HFF-Myc (cell line): ENCODE measurements around the gene SMIM38.

Experiments
- DNase-seq: peaks from one replicate; pipeline ENCODE4 v3.0.0-alpha.2; 2011; ENCODE audit warnings: low read depth; ENCODE audit errors: extremely low read depth
- H3K4me3 ChIP-seq: replicated peaks from 2 replicates; pipeline ENCODE4 v1.5.1; 2011; ENCODE audit warnings: low read depth, mild to moderate bottlenecking, control low read depth, low read length
- TF ChIP-seq, protein P1 (sequence below): IDR thresholded peaks from 2 replicates; pipeline ENCODE4 v1.5.1; 2012; ENCODE audit warnings: mild to moderate bottlenecking, low read depth, low read length, control low read depth; ENCODE audit errors: missing control alignments

The SMIM38 gene

GRCh38 chr11:69127884-69128283, 27.9 kb upstream of the SMIM38 start:
- TF ChIP-seq, protein P1, sequence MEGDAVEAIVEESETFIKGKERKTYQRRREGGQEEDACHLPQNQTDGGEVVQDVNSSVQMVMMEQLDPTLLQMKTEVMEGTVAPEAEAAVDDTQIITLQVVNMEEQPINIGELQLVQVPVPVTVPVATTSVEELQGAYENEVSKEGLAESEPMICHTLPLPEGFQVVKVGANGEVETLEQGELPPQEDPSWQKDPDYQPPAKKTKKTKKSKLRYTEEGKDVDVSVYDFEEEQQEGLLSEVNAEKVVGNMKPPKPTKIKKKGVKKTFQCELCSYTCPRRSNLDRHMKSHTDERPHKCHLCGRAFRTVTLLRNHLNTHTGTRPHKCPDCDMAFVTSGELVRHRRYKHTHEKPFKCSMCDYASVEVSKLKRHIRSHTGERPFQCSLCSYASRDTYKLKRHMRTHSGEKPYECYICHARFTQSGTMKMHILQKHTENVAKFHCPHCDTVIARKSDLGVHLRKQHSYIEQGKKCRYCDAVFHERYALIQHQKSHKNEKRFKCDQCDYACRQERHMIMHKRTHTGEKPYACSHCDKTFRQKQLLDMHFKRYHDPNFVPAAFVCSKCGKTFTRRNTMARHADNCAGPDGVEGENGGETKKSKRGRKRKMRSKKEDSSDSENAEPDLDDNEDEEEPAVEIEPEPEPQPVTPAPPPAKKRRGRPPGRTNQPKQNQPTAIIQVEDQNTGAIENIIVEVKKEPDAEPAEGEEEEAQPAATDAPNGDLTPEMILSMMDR: no peak
- no peak overlapping the region for H3K4me3 ChIP-seq
- no peak for DNase-seq

GRCh38 chr11:69129053-69129452, 26.7 kb upstream of the SMIM38 start:
- H3K4me3 ChIP-seq: no peak overlapping the region
- no peak for DNase-seq
- TF ChIP-seq, protein P1: no peak

- no peak for DNase-seq
- TF ChIP-seq, protein P1: no peak
- no peak overlapping the region for H3K4me3 ChIP-seq
These were observed 26.1 kb upstream of the SMIM38 start for GRCh38 chr11:69129647-69130046.

DNA sequence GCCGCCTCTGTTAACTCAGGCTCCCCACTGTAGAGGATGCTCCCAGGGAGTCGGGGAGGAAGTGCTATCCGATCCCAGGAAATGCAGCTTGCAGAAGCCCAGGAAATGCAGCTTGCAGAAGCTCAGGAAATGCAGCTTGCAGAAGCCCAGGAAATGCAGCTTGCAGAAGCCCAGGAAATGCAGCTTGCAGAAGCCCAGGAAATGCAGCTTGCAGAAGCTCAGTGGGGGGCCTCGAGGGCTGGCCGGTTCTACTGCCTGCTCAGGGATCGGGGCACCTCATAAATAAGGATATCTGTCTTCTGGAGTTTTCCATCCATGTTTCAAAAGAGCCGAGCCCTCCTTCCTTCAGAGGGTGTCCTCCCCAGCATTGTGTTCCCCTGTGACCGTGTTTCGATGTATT, 25.1 kb upstream of the SMIM38 start:
- TF ChIP-seq, protein P1: no peak
- no peak for DNase-seq

DNA sequence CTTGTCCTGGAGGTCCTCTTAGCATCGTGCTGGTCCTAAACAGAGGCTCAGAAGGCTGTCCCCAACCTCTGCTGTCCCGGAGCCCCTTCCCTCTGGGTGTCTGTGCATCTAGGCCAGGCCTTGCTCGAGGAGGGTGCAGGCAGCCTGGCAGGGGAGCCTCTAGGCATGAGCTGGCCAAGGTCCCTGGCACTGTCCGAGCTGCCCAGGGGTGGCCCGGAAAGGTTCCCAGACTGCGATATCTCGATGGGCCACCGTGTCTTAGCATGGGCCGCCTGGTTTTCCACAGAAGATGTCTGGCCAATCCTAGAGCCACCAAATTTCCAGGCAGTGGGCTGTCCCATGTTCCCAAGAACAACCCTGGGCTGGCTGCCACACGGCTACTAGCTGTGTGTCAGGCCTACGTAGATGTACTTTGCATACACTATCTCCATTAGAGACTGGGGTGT, 24.6 kb upstream of the SMIM38 start:
- TF ChIP-seq, protein P1: no peak
- H3K4me3 ChIP-seq: no peak overlapping the region
- no peak for DNase-seq

More for the DNA sequence above, 25.1 kb upstream of the SMIM38 start:
- H3K4me3 ChIP-seq: no peak overlapping the region

DNA sequence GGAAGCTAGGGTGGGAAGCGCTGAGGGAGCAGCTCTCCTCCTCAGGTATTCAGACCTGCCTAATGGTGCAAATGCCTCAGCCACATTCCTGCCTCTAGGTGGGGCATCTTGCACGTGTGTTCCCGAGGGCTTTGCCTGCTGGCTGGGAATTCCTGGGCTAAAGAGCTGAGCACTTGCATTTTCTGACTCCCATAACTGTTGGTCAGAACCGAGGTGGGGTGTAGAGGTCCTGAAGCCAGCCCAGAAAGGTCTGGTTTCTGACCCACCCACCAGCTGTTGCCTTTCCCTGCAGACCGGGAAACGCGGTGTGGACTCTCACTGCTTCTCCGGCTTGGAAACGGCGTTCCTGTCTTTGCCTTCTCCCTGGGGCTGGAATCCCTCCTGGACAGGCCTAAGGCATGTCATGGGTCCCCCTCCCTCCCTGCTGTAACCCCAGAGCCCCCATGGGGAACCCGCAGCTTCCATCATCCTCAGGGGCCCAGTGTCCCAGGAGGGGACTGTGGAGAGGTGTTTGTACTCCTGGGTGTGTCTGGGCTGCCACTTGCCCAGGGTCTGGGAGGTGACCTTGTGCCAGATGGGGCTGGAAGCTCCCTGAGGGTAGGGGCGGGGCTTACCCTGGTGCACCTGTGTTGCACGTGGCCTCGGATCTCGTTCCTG, 24.0 kb upstream of the SMIM38 start:
- peak; percentile 55 for DNase-seq
- H3K4me3 ChIP-seq: no peak overlapping the region
- TF ChIP-seq, protein P1: peak; percentile 87

GRCh38 chr11:69132301-69132670, 23.4 kb upstream of the SMIM38 start:
- H3K4me3 ChIP-seq: no peak overlapping the region
- TF ChIP-seq, protein P1: no peak
- no peak for DNase-seq
